Heart left ventricle (tissue), 16 donors: ENCODE data around the gene PJVK. TPM values are rescaled to one million over a fixed set of nuclear protein-coding genes. Genes with fewer than 3 reads are reported as not detected.
A peak's percentile ranks its signal among the peaks of the same experiment; 100 is the strongest.

Experiments used
- ATAC-seq, 4 donors: fragments of 200-7000 bp; cut with Tn5 transposase; one replicate each; pipeline ENCODE4 v1.9.1; 2020 to 2022; ENCODE audit warnings: moderate library complexity in 4 of 4, mild to moderate bottlenecking in 3 of 4, moderate number of reproducible peaks in 1 of 4
- DNase-seq, 5 donors: peaks; one replicate each; pipeline ENCODE4 v3.0.0-alpha.2; 2020
- H3K27ac ChIP-seq, 12 donors: fragments of 200-600 bp; sonication (generic) in 4 of 12; one replicate each; pipeline versions ENCODE4 v1.5.0 to v1.8.0; 2016 to 2022; ENCODE audit warnings: mild to moderate bottlenecking in 2 of 12
- H3K27me3 ChIP-seq, 9 donors: fragments of 200-600 bp; sonication (generic) in 2 of 9; one replicate each; pipeline versions ENCODE4 v1.5.1 to v1.8.0; 2016 to 2022; ENCODE audit warnings: mild to moderate bottlenecking in 3 of 9
- H3K36me3 ChIP-seq, 9 donors: fragments of 200-600 bp; sonication (generic) in 2 of 9; one replicate each; pipeline versions ENCODE4 v1.5.0 to v1.8.0; 2018 to 2022; ENCODE audit warnings: mild to moderate bottlenecking in 2 of 9
- H3K4me1 ChIP-seq, 12 donors: fragments of 200-600 bp; sonication (generic) in 4 of 12; one replicate each; pipeline versions ENCODE4 v1.5.0 to v1.8.0; 2016 to 2022; ENCODE audit warnings: mild to moderate bottlenecking in 3 of 12
- H3K4me3 ChIP-seq, 12 donors: fragments of 200-600 bp; sonication (generic) in 4 of 12; one replicate each; pipeline versions ENCODE4 v1.5.0 to v1.8.0; 2017 to 2022; ENCODE audit warnings: mild to moderate bottlenecking in 9 of 12, moderate library complexity in 4 of 12
- H3K9me3 ChIP-seq, 12 donors: fragments of 200-600 bp; sonication (generic) in 4 of 12; one replicate each; pipeline versions ENCODE4 v1.5.0 to v1.8.0; 2016 to 2022; ENCODE audit warnings: mild to moderate bottlenecking in 1 of 12
- POLR2A ChIP-seq, 2 donors: fragments of 450-650 bp; IDR thresholded peaks; one replicate each; pipeline ENCODE4 v1.6.1; 2017; ENCODE audit warnings: antibody characterized with exemption in 2 of 2, mild to moderate bottlenecking in 2 of 2, moderate library complexity in 2 of 2
- WGBS, 4 donors: extraction: QIAGEN DNeasy Blood & Tissue Kit in 2 of 4; methylation state at CpG; one replicate each; pipeline versions ENCODE4 v1.1.5 to v1.1.7; 2013 to 2018; 5-methylcytosine and 5-hydroxymethylcytosine counted together
- intact Hi-C, 10 donors: fragments of 100-400 bp; cut with DNase I; formaldehyde crosslinking; loops; one replicate each; pipeline versions ENCODE4 v1.11.1 to v1.14.2; 2022
- polyA plus RNA-seq, 2 donors: library from polyadenylated mRNA; stranded (reverse); fragments of 200-250 nt; gene quantifications; one replicate each; pipeline ENCODE4 v1.2.3, GENCODE V29; 2013
- total RNA-seq, 9 donors: library from RNA; depleted of rRNA in 2 of 9; stranded (reverse); fragments of >200 nt in 2 of 9; fragmentation: NEBNext Ultra II Directional in 3 of 9; extraction: Animal tissue kit (Norgen Biotek cat#: 25700) in 3 of 9; gene quantifications; one replicate each; pipeline versions ENCODE4 v1.1.0 to v1.2.4, GENCODE V29; 2016 to 2023
- TF ChIP-seq, protein P1 (sequence below), 12 donors: fragments of 200-600 bp; sonication (generic) in 4 of 12; IDR thresholded peaks; one replicate each; pipeline versions ENCODE4 v1.5.0 to v1.8.0; 2018 to 2022; ENCODE audit warnings: antibody characterized with exemption in 12 of 12, mild to moderate bottlenecking in 5 of 12
- donor health status: ischemic (EF 13 %, LVEDD 7.1; RV severe dilation, severe dysfunction).
- donor health status: healthy with polysubstance abuse.
- donor health status: DM: no; HTN: yes; CAD: no.
- donor health status: DM: no; HTN: no; CAD: no.
- donor health status: ischemic (EF 25% LVEDD 6.9; RV normal size, moderate dysfunction).
- donor health status: ischemic (EF 25% LVEDD 5.7; RV mildly dilated, moderate dysfunction).
- donor health status: healthy.
- donor health status: DM: yes; HTN: yes; CAD: no.
- donor health status: ischemic (EF 35%, LVEDD 5.7; RV mildly dilated, moderate dysfunction).
- donor health status: nonischemic (EF 11% LVEDD 7.7; RV severe dilation, severe dysfunction).
- donor health status: DM: yes; HTN: yes; CAD: no.
- donor health status: PGD.
- donor health status: ischemic (EF 29% LVEDD 5.4; RV normal size, mild dysfunction).
- donor health status: nonischemic (EF 23%, LVEDD 6.1; RV moderate dilation, normal function).

Gene PJVK
- total and polyA plus RNA-seq, 11 donors: 0.48 to 1.7 (median 1.3) TPM; not detected in 1

GRCh38 chr2:178441426-178441825 lies 9.8 kb upstream of the PJVK start:
- ATAC-seq: no peak
- Histone ChIP-seq H3K27me3 (no peaks in the 10 kb centered on the region), H3K4me3 (no peak overlapping the region), H3K4me1 (no peaks in the 10 kb centered on the region), H3K9me3 (no peaks in the 10 kb centered on the region), H3K36me3 (peaks cover 0 to 100% (median 99%) of the 10 kb centered on the region in 9 donors), H3K27ac (no peak overlapping the region)
- 94 to 95% (median 95%) methylated on average over 2 of the region's 2 CpGs for WGBS, 4 donors
- no peak for DNase-seq
- intact Hi-C loops: no loop called here
- TF ChIP-seq POLR2A (IDR thresholded peaks at IDR 0.05): no peak
- TF ChIP-seq, protein P1, sequence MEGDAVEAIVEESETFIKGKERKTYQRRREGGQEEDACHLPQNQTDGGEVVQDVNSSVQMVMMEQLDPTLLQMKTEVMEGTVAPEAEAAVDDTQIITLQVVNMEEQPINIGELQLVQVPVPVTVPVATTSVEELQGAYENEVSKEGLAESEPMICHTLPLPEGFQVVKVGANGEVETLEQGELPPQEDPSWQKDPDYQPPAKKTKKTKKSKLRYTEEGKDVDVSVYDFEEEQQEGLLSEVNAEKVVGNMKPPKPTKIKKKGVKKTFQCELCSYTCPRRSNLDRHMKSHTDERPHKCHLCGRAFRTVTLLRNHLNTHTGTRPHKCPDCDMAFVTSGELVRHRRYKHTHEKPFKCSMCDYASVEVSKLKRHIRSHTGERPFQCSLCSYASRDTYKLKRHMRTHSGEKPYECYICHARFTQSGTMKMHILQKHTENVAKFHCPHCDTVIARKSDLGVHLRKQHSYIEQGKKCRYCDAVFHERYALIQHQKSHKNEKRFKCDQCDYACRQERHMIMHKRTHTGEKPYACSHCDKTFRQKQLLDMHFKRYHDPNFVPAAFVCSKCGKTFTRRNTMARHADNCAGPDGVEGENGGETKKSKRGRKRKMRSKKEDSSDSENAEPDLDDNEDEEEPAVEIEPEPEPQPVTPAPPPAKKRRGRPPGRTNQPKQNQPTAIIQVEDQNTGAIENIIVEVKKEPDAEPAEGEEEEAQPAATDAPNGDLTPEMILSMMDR (IDR thresholded peaks at IDR 0.05): no peak

- WGBS, 4 donors: 35 to 70% (median 66%) methylated on average over 4 of the region's 4 CpGs
- intact Hi-C loops: no loop called here
- TF ChIP-seq, protein P1 (IDR thresholded peaks at IDR 0.05): no peak
- TF ChIP-seq POLR2A (IDR thresholded peaks at IDR 0.05): no peak
- no peak for DNase-seq
- peak overlapping the region in 1 of 12 donors; percentile 97 for H3K27ac ChIP-seq
- peak overlapping the region in 8 of 12 donors; percentile 74 to 95 (median 90) for H3K4me3 ChIP-seq
- no peaks in the 10 kb centered on the region for H3K27me3 ChIP-seq
- peaks cover 0 to 35% (median 26%) of the 10 kb centered on the region in 12 donors for H3K4me1 ChIP-seq
- no peaks in the 10 kb centered on the region for H3K9me3 ChIP-seq
- ATAC-seq: no peak
- peaks cover 0 to 47% (median 43%) of the 10 kb centered on the region in 9 donors for H3K36me3 ChIP-seq
These were observed 2.1 kb upstream of the PJVK start for GRCh38 chr2:178448968-178449661.

- Histone ChIP-seq H3K9me3 (no peaks in the 10 kb centered on the region), H3K36me3 (peaks cover 0 to 39% (median 35%) of the 10 kb centered on the region in 9 donors), H3K4me3 (peak overlapping the region; percentile 74 to 96 (median 90)), H3K4me1 (peaks cover 0 to 35% (median 26%) of the 10 kb centered on the region in 12 donors), H3K27me3 (no peaks in the 10 kb centered on the region), H3K27ac (peak overlapping the region; percentile 88 to 99 (median 98))
- intact Hi-C loops: loop anchor here in 4 of 10 donors (2.0 to 5.0 kb wide), 3 partner anchors 29 to 72 kb away; partner anchors contain the start of gene FKBP7 (in 2 of the 4)
- no peak for ATAC-seq
- DNase-seq: no peak
- WGBS, 4 donors: 7 to 11% (median 7%) methylated on average over 16 to 18 of the region's 18 CpGs
- no peak for TF ChIP-seq POLR2A (IDR thresholded peaks at IDR 0.05)
- TF ChIP-seq, protein P1 (IDR thresholded peaks at IDR 0.05): no peak
These were observed 1.3 kb upstream of the PJVK start for GRCh38 chr2:178449700-178450523.

- Histone ChIP-seq H3K27me3 (no peaks in the 10 kb centered on the region), H3K4me1 (peaks cover 0 to 35% (median 26%) of the 10 kb centered on the region in 12 donors), H3K4me3 (peak overlapping the region; percentile 74 to 96 (median 90)), H3K36me3 (peaks cover 0 to 34% (median 29%) of the 10 kb centered on the region in 9 donors), H3K9me3 (no peaks in the 10 kb centered on the region), H3K27ac (peak overlapping the region; percentile 88 to 99 (median 98))
- WGBS, 4 donors: 0% methylated on average over 10 to 25 of the region's 25 CpGs
- intact Hi-C loops: loop anchor here in 4 of 10 donors (2.0 to 5.0 kb wide), 3 partner anchors 28 to 72 kb away; partner anchors contain the start of gene FKBP7 (in 2 of the 4)
- peak in 1 of 4 donors; percentile 2 for ATAC-seq
- no peak for DNase-seq
- TF ChIP-seq, protein P1 (IDR thresholded peaks at IDR 0.05): no peak
- no peak for TF ChIP-seq POLR2A (IDR thresholded peaks at IDR 0.05)
These were observed 729 bp upstream of the PJVK start for GRCh38 chr2:178450524-178450773.
